Calu3 (cell line): Measurements from ENCODE around the gene COL15A1. TPM values are rescaled to one million over a fixed set of nuclear protein-coding genes. Genes with fewer than 3 reads are reported as not detected.

Experiments used
- BruUV-seq: library from RNA; stranded (reverse); fragments of 400-500 nt; replicated peaks from 2 replicates; lab custom pipeline; 2021; lab: Mats Ljungman, UMichigan
- CTCF ChIA-PET: fragments of 300-600 bp; sonication (Branson Sonifier 250); formaldehyde crosslinking; loops from one replicate; lab custom pipeline; 2022; ENCODE audit warnings: antibody characterized with exemption; lab: Charles Lee
- DNase-seq: peaks from one replicate; pipeline ENCODE4 v3.0.0; 2022
- H3K27ac Mint-ChIP-seq: one replicate; pipeline ENCODE4 v1.8.0; 2022; ENCODE audit warnings: mixed read lengths; ENCODE audit not compliant: unreplicated experiment
- H3K27me3 Mint-ChIP-seq: one replicate; pipeline ENCODE4 v1.8.0; 2022; ENCODE audit warnings: mixed read lengths; ENCODE audit not compliant: unreplicated experiment
- H3K36me3 Mint-ChIP-seq: one replicate; pipeline ENCODE4 v1.8.0; 2022; ENCODE audit warnings: mild to moderate bottlenecking, moderate library complexity, mixed read lengths; ENCODE audit not compliant: insufficient read depth, unreplicated experiment
- H3K4me1 Mint-ChIP-seq: one replicate; pipeline ENCODE4 v1.8.0; 2022; ENCODE audit warnings: mild to moderate bottlenecking, low read depth, mixed read lengths; ENCODE audit not compliant: unreplicated experiment
- H3K4me3 Mint-ChIP-seq: one replicate; pipeline ENCODE4 v1.8.0; 2022; ENCODE audit warnings: mild to moderate bottlenecking, low read depth, moderate library complexity, mixed read lengths; ENCODE audit not compliant: unreplicated experiment
- H3K9me3 Mint-ChIP-seq: one replicate; pipeline ENCODE4 v1.8.0; 2022; ENCODE audit warnings: low read depth, mixed read lengths; ENCODE audit not compliant: unreplicated experiment
- CTCF ChIP-seq: fragments of 200-600 bp; IDR thresholded peaks from one replicate; pipeline ENCODE4 v1.8.0; 2022; ENCODE audit warnings: antibody characterized with exemption; ENCODE audit not compliant: unreplicated experiment
- intact Hi-C: fragments of 100-400 bp; cut with micrococcal nuclease; formaldehyde crosslinking; loops from one replicate; pipeline ENCODE4 v1.10.0; 2022; ENCODE audit not compliant: unreplicated experiment
- total RNA-seq: library from RNA; stranded (reverse); gene quantifications from 2 replicates; pipeline ENCODE4 v1.2.3, GENCODE V29; 2022

COL15A1 gene
- total RNA-seq, 1 experiment from 2014 or later, result not detected

- no peak for TF ChIP-seq CTCF
- no peak for DNase-seq
- no peaks in the 10 kb centered on the region for H3K27me3 Mint-ChIP-seq
- no peaks in the 10 kb centered on the region for H3K9me3 Mint-ChIP-seq
- no TSS peak for BruUV-seq
- no peak overlapping the region for H3K4me3 Mint-ChIP-seq
- CTCF ChIA-PET, result no interaction called here
- intact Hi-C loops, result no loop called here
- peaks cover 12% of the 10 kb centered on the region for H3K4me1 Mint-ChIP-seq
- H3K27ac Mint-ChIP-seq, result no peak overlapping the region
- H3K36me3 Mint-ChIP-seq, result peaks cover 13% of the 10 kb centered on the region
Observed at GRCh38 chr9:99109522-99109921, 165.8 kb downstream of the COL15A1 start.

- H3K9me3 Mint-ChIP-seq, result no peaks in the 10 kb centered on the region
- H3K4me3 Mint-ChIP-seq, result no peak overlapping the region
- H3K27me3 Mint-ChIP-seq, result no peaks in the 10 kb centered on the region
- peaks cover 2% of the 10 kb centered on the region for H3K4me1 Mint-ChIP-seq
- H3K36me3 Mint-ChIP-seq, result no peaks in the 10 kb centered on the region
- DNase-seq, result no peak
- H3K27ac Mint-ChIP-seq, result no peak overlapping the region
- CTCF ChIA-PET, result no interaction called here
- intact Hi-C loops, result no loop called here
- no TSS peak for BruUV-seq
- TF ChIP-seq CTCF, result no peak
Observed at GRCh38 chr9:99112750-99113413, 169.2 kb downstream of the COL15A1 start.

GRCh38 chr9:99113414-99114048, 169.8 kb downstream of the COL15A1 start:
- no TSS peak for BruUV-seq
- H3K27ac Mint-ChIP-seq, result no peak overlapping the region
- peaks cover under 1% of the 10 kb centered on the region for H3K4me1 Mint-ChIP-seq
- H3K4me3 Mint-ChIP-seq, result no peak overlapping the region
- intact Hi-C loops, result no loop called here
- H3K36me3 Mint-ChIP-seq, result no peaks in the 10 kb centered on the region
- TF ChIP-seq CTCF, result no peak
- CTCF ChIA-PET, result no interaction called here
- no peaks in the 10 kb centered on the region for H3K9me3 Mint-ChIP-seq
- no peaks in the 10 kb centered on the region for H3K27me3 Mint-ChIP-seq
- no peak for DNase-seq

GRCh38 chr9:99114049-99114440, 170.3 kb downstream of the COL15A1 start:
- Mint-ChIP-seq H3K36me3 (no peaks in the 10 kb centered on the region), H3K27me3 (no peaks in the 10 kb centered on the region), H3K4me1 (peaks cover 6% of the 10 kb centered on the region), H3K9me3 (no peaks in the 10 kb centered on the region), H3K27ac (no peak overlapping the region), H3K4me3 (no peak overlapping the region)
- CTCF ChIA-PET, result no interaction called here
- BruUV-seq, result no TSS peak
- TF ChIP-seq CTCF, result no peak
- no peak for DNase-seq
- intact Hi-C loops, result no loop called here
